HepG2 (cell line): ENCODE data around the gene NRG3. TPM values are rescaled to one million over a fixed set of nuclear protein-coding genes. Genes with fewer than 3 reads are reported as not detected.

Experiments used
- ATAC-seq: fragments of 200-7000 bp; cut with Tn5 transposase; 3 replicates; pipeline ENCODE4 v1.9.1; 2020; ENCODE audit warnings: mild to moderate bottlenecking, moderate library complexity
- BruUV-seq: library from RNA; stranded (reverse); fragments of 400-500 nt; replicated peaks from 2 replicates; lab custom pipeline; 2021; lab: Mats Ljungman, UMichigan
- CTCF ChIA-PET: fragments of 300-600 bp; formaldehyde crosslinking; extraction: SDS; loops from one replicate; lab custom pipeline; 2021; ENCODE audit warnings: low total read pairs, inconsistent platforms, low intra/inter-chr PET ratio; lab: Yijun Ruan, JAX
- POLR2A ChIA-PET: fragments of 350-600 bp; sonication (Branson Sonifier 250); formaldehyde crosslinking; loops from one replicate; lab custom pipeline; 2020; ENCODE audit warnings: antibody characterized with exemption, inconsistent platforms; lab: Yijun Ruan, JAX
- DNase-seq: peaks from one replicate; pipeline ENCODE4 v3.0.0-alpha.2; 2015; ENCODE audit warnings: low spot score
- FAIRE-seq: peaks from 3 replicates; lab custom pipeline; 2011; peaks lifted over from hg19 to GRCh38; lab: Jason Lieb, UNC
- H2AFZ ChIP-seq: one replicate; pipeline ENCODE4 v1.6.1; 2011; ENCODE audit warnings: low read length, inconsistent platforms
- H3K27ac ChIP-seq: fragments of 300-600 bp; 3 replicates; pipeline ENCODE4 v1.8.0; 2011; ENCODE audit warnings: mixed run types, mild to moderate bottlenecking, mixed read lengths, low read length, inconsistent platforms; ENCODE audit not compliant: insufficient read depth; ENCODE audit errors: extremely low read length
- H3K27me3 ChIP-seq, 2 experiments: fragments of 200-600 bp in 1 of 2; 2 replicates in 1 of 2; 3 replicates in 1 of 2; pipeline versions ENCODE4 v1.6.0 to v1.8.0; 2011; ENCODE audit warnings: low read length in 2 of 2, mild to moderate bottlenecking in 2 of 2, moderate library complexity in 2 of 2, inconsistent platforms in 1 of 2; ENCODE audit not compliant: insufficient read depth in 2 of 2, control insufficient read depth in 1 of 2
- H3K36me3 ChIP-seq, 2 experiments: fragments of 200-600 bp in 1 of 2; replicated peaks in 1 of 2; 2 replicates in 1 of 2; 3 replicates in 1 of 2; pipeline versions ENCODE4 v1.5.1 to v1.8.0; 2011; ENCODE audit warnings: low read length in 2 of 2, inconsistent platforms in 1 of 2; ENCODE audit not compliant: insufficient read depth in 2 of 2, control insufficient read depth in 1 of 2
- H3K4me1 ChIP-seq: 2 replicates; pipeline ENCODE4 v1.5.1; 2012; ENCODE audit warnings: low read length, inconsistent platforms; ENCODE audit not compliant: insufficient read depth
- H3K4me2 ChIP-seq: 2 replicates; pipeline ENCODE4 v1.6.0; 2011; ENCODE audit warnings: low read depth, low read length, inconsistent platforms
- H3K4me3 ChIP-seq, 3 experiments: fragments of 200-600 bp in 1 of 3; sonication (generic), shearing (Covaris generic) in 1 of 3; replicated peaks in 1 of 3; 2 replicates each; pipeline ENCODE4 v1.5.1; 2011 to 2016; ENCODE audit warnings: low read length in 3 of 3, inconsistent platforms in 2 of 3, low read depth in 2 of 3, mild to moderate bottlenecking in 2 of 3, control low read depth in 1 of 3, mixed read lengths in 1 of 3; ENCODE audit not compliant: insufficient read depth in 1 of 3
- H3K79me2 ChIP-seq: one replicate; pipeline ENCODE4 v1.6.1; 2011; ENCODE audit warnings: low read length, inconsistent platforms; ENCODE audit not compliant: insufficient read depth
- H3K9ac ChIP-seq: 2 replicates; pipeline ENCODE4 v1.6.0; 2011; ENCODE audit warnings: mild to moderate bottlenecking, low read depth, low read length, inconsistent platforms; ENCODE audit not compliant: insufficient read depth
- H3K9me3 ChIP-seq: 2 replicates; pipeline ENCODE4 v1.5.1; 2012; ENCODE audit warnings: mild to moderate bottlenecking, low read length
- H4K20me1 ChIP-seq: 2 replicates; pipeline ENCODE4 v1.6.0; 2011; ENCODE audit warnings: inconsistent platforms, mild to moderate bottlenecking, low read length, moderate library complexity; ENCODE audit not compliant: insufficient read depth
- ATF7-NPFF ChIP-seq: sonication (generic); formaldehyde crosslinking; IDR thresholded peaks from 2 replicates; pipeline ENCODE4 v1.8.1; 2023; ENCODE audit warnings: mild to moderate bottlenecking, low read depth, missing genetic modification reagents, moderate library complexity
- ATRX ChIP-seq: sonication (generic); formaldehyde crosslinking; IDR thresholded peaks from 2 replicates; pipeline ENCODE4 v1.4.0; 2020; ENCODE audit warnings: missing genetic modification reagents, borderline replicate concordance
- BCL6 ChIP-seq: IDR thresholded peaks from 2 replicates; pipeline ENCODE4 v1.6.1; 2016; ENCODE audit warnings: missing genetic modification reagents, missing compliant biosample characterization
- CBX1 ChIP-seq: IDR thresholded peaks from one replicate; pipeline ENCODE4 v1.6.1; 2016; ENCODE audit warnings: antibody characterized with exemption, low read depth
- FOXA3 ChIP-seq: IDR thresholded peaks from 2 replicates; pipeline ENCODE4 v1.6.1; 2016; ENCODE audit warnings: missing genetic modification reagents, missing compliant biosample characterization
- HNF4A ChIP-seq: sonication (generic); formaldehyde crosslinking; IDR thresholded peaks from 2 replicates; pipeline ENCODE4 v1.4.0; 2020; ENCODE audit warnings: missing genetic modification reagents
- HNF4G ChIP-seq, 2 experiments: sonication (generic) in 1 of 2; formaldehyde crosslinking in 1 of 2; IDR thresholded peaks; 2 replicates each; pipeline versions ENCODE4 v1.4.0 to v1.6.1; 2011 to 2020; ENCODE audit warnings: borderline replicate concordance in 2 of 2, low read depth in 2 of 2, mild to moderate bottlenecking in 2 of 2, low read length in 1 of 2, missing genetic modification reagents in 1 of 2, moderate library complexity in 1 of 2
- KMT2A ChIP-seq: sonication (generic); formaldehyde crosslinking; IDR thresholded peaks from 2 replicates; pipeline ENCODE4 v1.4.0; 2020; ENCODE audit warnings: missing genetic modification reagents
- PATZ1 ChIP-seq: sonication (generic); formaldehyde crosslinking; IDR thresholded peaks from 2 replicates; pipeline ENCODE4 v1.4.0; 2020; ENCODE audit warnings: missing genetic modification reagents
- POLR2G ChIP-seq: fragments of 200-400 bp; formaldehyde crosslinking; IDR thresholded peaks from 2 replicates; pipeline ENCODE4 v1.6.1; 2018; ENCODE audit warnings: mild to moderate bottlenecking, low read depth, low read length, moderate library complexity
- RORA ChIP-seq: sonication (generic); formaldehyde crosslinking; IDR thresholded peaks from 2 replicates; pipeline ENCODE4 v1.5.0; 2020; ENCODE audit warnings: mild to moderate bottlenecking, missing genetic modification reagents, moderate library complexity
- SKI ChIP-seq: fragments of 450-650 bp; IDR thresholded peaks from one replicate; pipeline ENCODE4 v1.6.1; 2018; ENCODE audit warnings: mild to moderate bottlenecking; ENCODE audit not compliant: partially characterized antibody
- SOX5 ChIP-seq: IDR thresholded peaks from 2 replicates; pipeline ENCODE4 v1.6.1; 2016; ENCODE audit warnings: borderline replicate concordance
- SPEN ChIP-seq: sonication (generic); formaldehyde crosslinking; IDR thresholded peaks from 2 replicates; pipeline ENCODE4 v1.5.1; 2020; ENCODE audit warnings: low read depth, mild to moderate bottlenecking, missing genetic modification reagents
- SRSF4 ChIP-seq: fragments of 200-400 bp; formaldehyde crosslinking; IDR thresholded peaks from one replicate; pipeline ENCODE4 v1.6.1; 2018; ENCODE audit warnings: mild to moderate bottlenecking, low read depth, low read length, moderate library complexity; ENCODE audit not compliant: poor library complexity, severe bottlenecking
- ZBTB25 ChIP-seq: IDR thresholded peaks from 2 replicates; pipeline ENCODE4 v1.6.1; 2018; ENCODE audit warnings: missing genetic modification reagents
- ZIK1 ChIP-seq: sonication (generic); formaldehyde crosslinking; IDR thresholded peaks from 2 replicates; pipeline ENCODE4 v1.5.0; 2020; ENCODE audit warnings: mild to moderate bottlenecking, low read depth, missing genetic modification reagents, borderline replicate concordance
- ZNF143 ChIP-seq: sonication (generic); formaldehyde crosslinking; IDR thresholded peaks from 2 replicates; pipeline ENCODE4 v1.4.0; 2020; ENCODE audit warnings: missing genetic modification reagents
- WGBS: methylation state at CpG from one replicate; pipeline ENCODE4 v1.1.6; 2017; ENCODE audit warnings: low lambda C conversion rate; 5-methylcytosine and 5-hydroxymethylcytosine counted together
- in situ Hi-C: cut with HindIII; loops from 2 replicates; pipeline ENCODE4 v1.10.0; 2017; ENCODE audit warnings: low pct_unique_long_range_greater_than_20kb; ENCODE audit not compliant: extremely low pct_ligation_motif_present
- intact Hi-C: fragments of 100-400 bp; cut with micrococcal nuclease; formaldehyde crosslinking; loops from one replicate; pipeline ENCODE4 v1.10.0; 2022; ENCODE audit not compliant: unreplicated experiment
- polyA plus RNA-seq, 8 experiments: library from polyadenylated mRNA; depleted of rRNA in 3 of 8; stranded (reverse) in 7 of 8; unstranded in 1 of 8; fragments of >200 nt; fragmentation: Illumina TruSeq in 4 of 8; extraction: Trizol in 4 of 8; gene quantifications; 2 replicates each; pipeline versions ENCODE4 v1.2.1 to v1.2.3, GENCODE V29; 2011 to 2016; ENCODE audit warnings: low read depth in 4 of 8, missing spikeins in 1 of 8, mixed read lengths in 1 of 8; ENCODE audit not compliant: insufficient read depth in 1 of 8
- total RNA-seq, 5 experiments: library from RNA; depleted of rRNA; stranded (reverse); fragments of >200 nt; fragmentation: Illumina TruSeq; extraction: Trizol; gene quantifications; 2 replicates each; pipeline ENCODE4 v1.2.3, GENCODE V29; 2016; ENCODE audit warnings: low read depth in 1 of 5
- TF ChIP-seq, protein P1 (sequence below): sonication (generic); formaldehyde crosslinking; IDR thresholded peaks from 2 replicates; pipeline ENCODE4 v1.4.0; 2020; ENCODE audit warnings: mild to moderate bottlenecking, missing genetic modification reagents

The NRG3 gene
- total and polyA plus RNA-seq, 2 of the 13 experiments (the other 11 are each of a cell fraction or from before 2014, with no cell fraction given): not detected

DNA sequence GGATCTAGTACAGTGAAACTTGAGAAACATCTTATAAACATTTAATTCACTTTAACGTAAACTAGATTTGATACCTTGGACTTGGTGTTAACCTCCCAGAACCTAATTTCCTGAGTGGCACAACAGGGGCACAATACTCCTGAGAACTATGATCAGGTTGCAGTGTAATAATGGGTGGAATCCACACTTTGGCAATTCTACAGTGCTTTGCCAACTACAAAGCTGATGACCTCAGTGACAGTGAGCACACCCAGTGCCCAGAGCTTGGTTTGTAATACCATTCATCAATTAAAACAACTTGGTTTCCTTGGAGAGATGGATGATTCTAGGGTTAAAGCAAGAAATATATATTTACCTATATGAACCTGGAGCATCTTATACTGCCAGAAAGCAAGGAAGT lies 379.2 kb downstream of the NRG3 start:
- no peak overlapping the region for H3K27ac ChIP-seq
- in situ Hi-C loops (no loop called here), intact Hi-C loops (no loop called here)
- H4K20me1 ChIP-seq: no peaks in the 10 kb centered on the region
- H3K4me2 ChIP-seq: no peak overlapping the region
- H3K27me3 ChIP-seq: no peaks in the 10 kb centered on the region
- 78% methylated on average over 1 of the region's 1 CpG for WGBS
- H2AFZ ChIP-seq: no peak overlapping the region
- ChIA-PET CTCF (no interaction called here), POLR2A (no interaction called here)
- no peaks in the 10 kb centered on the region for H3K4me1 ChIP-seq
- H3K9ac ChIP-seq: no peak overlapping the region
- no peak overlapping the region for H3K4me3 ChIP-seq
- no peaks in the 10 kb centered on the region for H3K79me2 ChIP-seq
- no peaks in the 10 kb centered on the region for H3K36me3 ChIP-seq
- TF ChIP-seq ZBTB25 (CRISPR knock-in tag) (no peak), ZNF143 (no peak), POLR2G (no peak), SPEN (CRISPR knock-in tag) (no peak), CBX1 (no peak), ATF7-NPFF (CRISPR knock-in tag) (no peak), HNF4A (CRISPR knock-in tag) (no peak), FOXA3 (CRISPR knock-in tag) (no peak), SRSF4 (no peak), SKI (no peak), ATRX (CRISPR knock-in tag) (no peak), SOX5 (CRISPR knock-in tag) (no peak), ZIK1 (CRISPR knock-in tag) (no peak), KMT2A (CRISPR knock-in tag) (no peak), PATZ1 (CRISPR knock-in tag) (no peak), HNF4G (IDR thresholded peaks at IDR 0.05; ENCODE audit: borderline replicate concordance, low read depth, low read length) (no peak), HNF4G (CRISPR knock-in tag; IDR thresholded peaks at IDR 0.05; ENCODE audit: borderline replicate concordance, low read depth) (no peak), BCL6 (CRISPR knock-in tag) (no peak), RORA (CRISPR knock-in tag) (no peak)
- TF ChIP-seq, protein P1, sequence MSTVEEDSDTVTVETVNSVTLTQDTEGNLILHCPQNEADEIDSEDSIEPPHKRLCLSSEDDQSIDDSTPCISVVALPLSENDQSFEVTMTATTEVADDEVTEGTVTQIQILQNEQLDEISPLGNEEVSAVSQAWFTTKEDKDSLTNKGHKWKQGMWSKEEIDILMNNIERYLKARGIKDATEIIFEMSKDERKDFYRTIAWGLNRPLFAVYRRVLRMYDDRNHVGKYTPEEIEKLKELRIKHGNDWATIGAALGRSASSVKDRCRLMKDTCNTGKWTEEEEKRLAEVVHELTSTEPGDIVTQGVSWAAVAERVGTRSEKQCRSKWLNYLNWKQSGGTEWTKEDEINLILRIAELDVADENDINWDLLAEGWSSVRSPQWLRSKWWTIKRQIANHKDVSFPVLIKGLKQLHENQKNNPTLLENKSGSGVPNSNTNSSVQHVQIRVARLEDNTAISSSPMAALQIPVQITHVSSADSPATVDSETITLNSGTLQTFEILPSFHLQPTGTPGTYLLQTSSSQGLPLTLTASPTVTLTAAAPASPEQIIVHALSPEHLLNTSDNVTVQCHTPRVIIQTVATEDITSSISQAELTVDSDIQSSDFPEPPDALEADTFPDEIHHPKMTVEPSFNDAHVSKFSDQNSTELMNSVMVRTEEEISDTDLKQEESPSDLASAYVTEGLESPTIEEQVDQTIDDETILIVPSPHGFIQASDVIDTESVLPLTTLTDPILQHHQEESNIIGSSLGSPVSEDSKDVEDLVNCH (CRISPR knock-in tag): no peak
- H3K9me3 ChIP-seq: peaks cover 96% of the 10 kb centered on the region
- FAIRE-seq (no peak), DNase-seq (no peak), ATAC-seq (no peak)
- BruUV-seq: no TSS peak
